Measurements from ENCODE around the gene TMEM30A.
A peak's percentile ranks its signal among the peaks of the same experiment; 100 is the strongest.

TMEM30A gene

GRCh38 chr6:75204959-75205775, 79.4 kb downstream of the TMEM30A start:
- peak; percentile 53 for DNase-seq (ENCODE audit: low spot score)
- TF ChIP-seq CTCF (conservative IDR thresholded peaks at IDR 0.05; ENCODE audit: low read depth) = no peak
- CTCF ChIA-PET = interaction anchor here (0.5 to 3.7 kb wide), 13 partner anchors 52 to 1465 kb away, joined by 3 to 27 read pairs (median 5); no protein-coding TSS in a partner anchor
- peak overlapping the region; percentile 92 for H3K27ac ChIP-seq
- POLR2A ChIA-PET (ENCODE audit: low non-redundant PET) = no interaction called here

GRCh38 chr6:75204217-75204958, 80.2 kb downstream of the TMEM30A start:
- peak overlapping the region; percentile 92 for H3K27ac ChIP-seq

GRCh38 chr6:75203721-75204120, 80.9 kb downstream of the TMEM30A start:
- DNase-seq (ENCODE audit: low spot score) = no peak

More at GRCh38 chr6:75204217-75204958, 80.2 kb downstream of the TMEM30A start:
- CTCF ChIA-PET = interaction anchor here (0.5 to 3.7 kb wide), 18 partner anchors 37 to 1288 kb away, joined by 3 to 27 read pairs (median 4); no protein-coding TSS in a partner anchor
- TF ChIP-seq CTCF (conservative IDR thresholded peaks at IDR 0.05; ENCODE audit: low read depth) = peak; percentile 84
- peak; percentile 84 for DNase-seq (ENCODE audit: low spot score)
- POLR2A ChIA-PET (ENCODE audit: low non-redundant PET) = no interaction called here

More at GRCh38 chr6:75203721-75204120, 80.9 kb downstream of the TMEM30A start:
- TF ChIP-seq CTCF (conservative IDR thresholded peaks at IDR 0.05; ENCODE audit: low read depth) = no peak
- CTCF ChIA-PET = interaction anchor here (0.5 to 3.7 kb wide), 14 partner anchors 37 to 1288 kb away, joined by 3 to 27 read pairs (median 4); no protein-coding TSS in a partner anchor
- peak overlapping the region; percentile 92 for H3K27ac ChIP-seq
- POLR2A ChIA-PET (ENCODE audit: low non-redundant PET) = no interaction called here
